RPMI7951 (cell line): Measurements from ENCODE around the gene ARHGAP30. TPM values are rescaled to one million over a fixed set of nuclear protein-coding genes. Genes with fewer than 3 reads are reported as not detected.
"Not testable (repeated sequence)": the region's sequence is repeated elsewhere in the genome, so short reads cannot be mapped to it uniquely, and the experiment has no call there.

Experiments
- DNase-seq: peaks from one replicate; pipeline ENCODE4 v3.0.0-alpha.2; 2012; ENCODE audit warnings: low read depth
- total RNA-seq: library from RNA; depleted of rRNA; stranded (reverse); fragments of >200 nt; shearing (Covaris generic); gene quantifications from 2 replicates; pipeline ENCODE4 v1.2.3, GENCODE V29; 2014; rRNA removed

Gene ARHGAP30
- 0.20 TPM in 1 of 2 replicates, not detected in the other for total RNA-seq

DNA sequence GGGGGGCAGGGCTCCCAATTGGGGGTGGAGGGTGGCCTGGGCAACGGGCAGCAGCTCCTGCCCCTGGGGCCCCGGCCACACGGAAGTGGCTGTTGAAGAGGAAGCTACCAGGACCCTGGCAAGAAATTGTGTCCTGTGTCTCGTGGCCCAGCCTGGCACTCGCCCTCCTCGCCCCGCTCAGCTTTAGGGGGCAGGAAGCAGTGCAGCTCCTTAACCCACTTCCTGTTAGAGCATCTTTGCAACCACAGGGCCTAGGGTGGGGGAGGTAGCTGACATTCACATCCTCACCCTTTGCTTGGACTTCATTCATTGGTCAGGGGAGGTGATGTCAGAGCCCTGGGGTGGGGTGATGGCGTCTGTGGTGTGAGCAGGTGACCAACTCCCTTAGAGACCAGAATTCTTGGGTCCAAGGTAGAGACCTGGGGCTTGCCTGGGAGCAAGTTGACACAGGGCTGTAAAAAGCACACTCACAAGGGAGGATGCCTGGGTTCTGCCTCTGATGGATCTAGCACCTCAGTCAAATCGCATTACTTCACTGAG, at the start of gene ARHGAP30:
Gene ARHGAP30, minus strand, starts transcription at position 161 of the 540 bp plus-strand sequence. CDS start 267 bp downstream, outside the sequence.
- no peak for DNase-seq

DNA sequence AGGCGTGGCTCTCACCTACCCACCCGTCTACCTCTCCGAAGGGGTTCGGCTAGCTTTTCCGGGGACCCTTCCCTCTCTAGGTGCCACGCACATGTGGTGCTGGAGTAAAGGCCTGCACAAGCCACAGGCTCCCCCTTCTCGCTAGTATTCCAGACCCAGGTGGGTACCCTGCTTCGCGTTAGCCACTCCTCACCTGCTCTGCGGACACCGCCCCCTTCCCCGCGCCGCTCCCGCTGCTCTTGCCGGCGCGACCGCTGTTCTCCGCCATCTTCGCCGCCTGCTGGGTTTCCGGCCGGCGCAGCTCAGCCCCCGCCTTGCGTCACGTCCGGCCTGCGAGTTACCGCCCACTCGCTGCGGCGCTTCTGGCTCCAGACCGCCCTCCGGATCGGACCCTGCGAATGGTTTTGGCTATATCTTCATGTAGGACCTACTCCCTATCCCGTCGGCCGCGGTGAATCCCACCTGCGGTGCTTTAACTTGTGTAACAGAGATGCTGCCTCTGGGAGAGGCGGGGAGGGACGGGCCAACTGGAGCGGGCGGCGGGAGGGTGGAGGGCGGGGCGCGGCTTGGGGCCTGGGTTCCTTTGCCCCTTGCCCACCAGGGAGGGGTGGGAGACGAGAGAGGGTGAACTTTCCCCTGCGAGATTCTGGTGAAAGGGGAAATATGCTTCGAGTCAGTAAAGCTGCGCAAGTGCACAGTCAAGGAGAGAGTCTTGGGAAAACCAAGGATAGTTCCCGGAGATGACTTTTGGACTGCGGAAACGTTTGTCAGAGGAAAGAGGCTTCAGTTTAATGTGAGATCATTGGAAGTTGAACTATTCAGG, 48.3 kb upstream of the ARHGAP30 start, which contains the start of the genes NIT1 and PFDN2:
Gene NIT1, plus strand, starts transcription at position 347 of the 823 bp plus-strand sequence. Its CDS starts 72 bp downstream, at position 419.
Gene PFDN2, minus strand, starts transcription at position 279 of the 823 bp plus-strand sequence. Its CDS starts 11 bp downstream, at position 268.
- DNase-seq, result peak; percentile 76

DNA sequence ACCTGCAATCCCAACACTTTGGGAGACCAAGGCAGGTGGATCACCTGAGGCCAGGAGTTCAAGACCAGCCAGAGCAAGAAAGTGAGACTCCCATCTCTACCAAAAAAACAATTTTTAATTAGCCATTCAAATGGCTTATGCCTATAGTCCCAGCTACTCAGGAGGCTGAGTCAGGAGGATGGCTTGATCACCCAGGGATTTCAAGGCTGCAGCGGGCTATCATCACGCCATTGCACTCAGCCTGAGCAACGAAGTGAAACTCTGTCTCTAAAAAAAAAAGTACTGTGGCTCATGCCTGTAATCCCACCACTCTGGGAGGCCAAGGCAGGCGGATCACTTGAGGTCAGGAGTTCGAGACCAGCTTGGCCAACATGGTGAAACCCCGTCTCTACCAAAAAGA, 46.3 kb upstream of the ARHGAP30 start:
- not testable (repeated sequence) for DNase-seq

DNA sequence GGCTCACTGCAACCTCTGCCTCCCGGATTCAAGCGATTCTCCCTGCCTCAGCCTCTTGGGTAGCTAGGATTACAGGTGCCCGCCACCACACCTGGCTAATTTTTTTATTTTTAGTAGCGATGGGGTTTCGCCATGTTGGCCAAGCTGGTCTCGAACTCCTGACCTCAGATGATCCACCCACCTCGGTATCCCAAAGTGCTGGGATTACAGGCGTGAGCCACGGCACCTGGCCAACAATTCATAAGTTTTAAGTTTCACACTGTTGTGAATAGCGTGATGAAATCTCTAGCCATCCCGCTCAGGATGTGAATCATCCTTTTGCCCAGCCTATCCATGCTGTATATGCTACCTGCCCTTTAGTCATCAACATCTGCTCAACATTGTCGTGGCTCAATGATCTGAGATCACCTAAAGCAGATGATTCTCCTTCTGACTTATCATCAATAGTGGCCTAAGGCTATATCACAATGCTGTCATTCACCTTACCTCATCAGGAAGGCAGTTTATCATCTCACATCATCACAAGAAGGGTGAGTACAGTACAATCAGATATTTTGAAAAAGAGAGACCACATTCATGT, 45.5 kb upstream of the ARHGAP30 start:
- peak; percentile 94 for DNase-seq

- DNase-seq, result no peak
These were observed 44.9 kb upstream of the ARHGAP30 start for GRCh38 chr1:161114556-161114955.

DNA sequence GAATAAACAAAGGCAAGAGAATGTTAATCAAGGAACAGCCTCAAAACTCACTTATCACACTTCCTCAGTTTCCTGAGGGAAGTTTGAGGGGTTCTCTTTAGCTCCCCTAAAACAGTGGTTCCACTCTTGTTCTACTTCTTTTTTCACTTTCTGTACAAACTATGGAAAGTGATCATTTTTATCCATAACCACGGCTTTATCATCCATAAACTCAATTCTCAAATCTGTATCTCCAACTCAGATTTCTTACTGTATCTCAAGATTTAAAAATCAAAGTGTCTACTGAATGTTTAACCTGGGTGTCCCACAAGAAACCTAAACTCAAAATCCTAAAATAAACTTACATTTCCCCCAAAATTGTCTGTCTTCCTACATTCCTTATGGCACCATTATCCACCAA, 44.2 kb upstream of the ARHGAP30 start:
- no peak for DNase-seq

GRCh38 chr1:161111527-161111926, 41.8 kb upstream of the ARHGAP30 start:
- DNase-seq, result no peak

DNA sequence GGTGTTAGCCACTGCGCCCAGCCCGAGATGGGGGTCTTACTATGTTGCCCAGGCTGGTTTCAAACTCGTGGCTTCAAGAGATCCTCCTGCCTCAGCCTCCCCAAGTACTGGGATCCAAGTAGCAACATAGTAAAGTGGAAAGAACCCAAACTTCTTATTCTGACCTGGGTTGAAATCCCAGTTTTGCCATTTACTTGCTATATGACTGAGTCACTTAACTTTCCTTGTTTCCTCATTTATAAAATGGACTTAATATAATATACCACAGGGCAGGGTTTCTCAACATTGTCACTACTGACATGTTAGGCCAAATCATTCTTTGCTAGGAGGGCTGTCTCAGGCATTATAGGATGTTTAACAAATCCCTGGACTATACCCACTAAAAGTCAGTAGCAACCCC, 41.4 kb upstream of the ARHGAP30 start:
- no peak for DNase-seq

- no peak for DNase-seq
These were observed 36.7 kb upstream of the ARHGAP30 start for GRCh38 chr1:161106431-161106830.

GRCh38 chr1:161100556-161100955, 30.9 kb upstream of the ARHGAP30 start:
- no peak for DNase-seq

DNA sequence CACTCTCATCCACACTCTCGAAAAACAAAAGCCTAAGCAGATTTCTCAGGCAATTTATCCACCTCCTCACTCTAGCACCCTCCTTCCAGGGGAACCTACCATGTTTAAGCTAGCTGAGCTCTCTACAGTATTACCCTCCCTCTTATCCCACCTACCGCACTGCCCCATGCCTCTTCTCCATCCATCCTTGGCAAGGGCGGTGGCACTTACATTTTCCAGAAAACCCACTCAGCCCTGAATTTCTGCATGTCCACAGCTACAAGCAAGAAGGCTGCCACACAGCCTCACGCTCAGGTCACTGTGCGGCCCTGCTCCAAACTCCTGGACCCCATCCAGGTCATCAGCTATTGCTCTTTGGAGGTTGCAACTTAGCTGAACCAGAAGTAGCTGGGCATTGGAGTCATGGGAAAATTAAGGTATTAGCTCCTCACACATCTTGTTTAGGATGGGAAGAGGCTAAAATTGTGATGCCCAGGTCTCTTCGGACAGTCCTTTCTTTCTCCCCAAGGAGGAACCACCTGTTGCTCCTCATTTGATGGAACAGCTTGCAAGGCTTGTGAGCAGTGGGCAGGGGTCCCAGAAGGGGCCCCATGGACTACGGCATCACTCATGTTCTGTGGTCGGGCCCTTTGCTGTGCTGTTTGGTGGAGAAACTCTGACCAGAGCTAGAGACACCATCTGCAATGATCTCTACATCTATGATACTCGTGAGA, 29.6 kb upstream of the ARHGAP30 start:
- DNase-seq, result no peak

GRCh38 chr1:161098210-161099068, 28.7 kb upstream of the ARHGAP30 start, which contains the start of gene KLHDC9:
Gene KLHDC9, plus strand, starts transcription at chr1:161098361. Its CDS starts 175 bp downstream, at chr1:161098536.
- no peak for DNase-seq

DNA sequence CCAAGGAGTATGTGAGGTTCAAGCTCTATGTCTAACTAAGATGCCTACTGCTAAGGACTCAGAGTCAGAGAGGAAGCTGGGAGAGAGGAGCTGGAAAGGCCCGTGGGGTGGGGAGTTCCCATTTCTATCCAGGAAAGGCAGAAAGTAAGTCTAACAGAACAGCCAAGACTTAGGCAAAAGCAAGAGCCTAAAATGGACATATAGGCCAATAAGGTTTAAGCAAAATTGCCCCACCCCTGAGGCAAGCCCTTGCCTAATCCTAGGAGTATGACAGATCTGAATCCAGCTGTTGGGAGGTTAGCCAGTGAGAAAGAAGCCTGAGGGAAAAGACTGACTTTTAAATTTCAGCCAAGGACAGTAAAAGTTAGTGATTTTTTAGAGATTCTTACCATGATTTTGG, 26.8 kb upstream of the ARHGAP30 start:
- DNase-seq, result peak; percentile 53

GRCh38 chr1:161096015-161096414, 26.3 kb upstream of the ARHGAP30 start:
- DNase-seq, result no peak

DNA sequence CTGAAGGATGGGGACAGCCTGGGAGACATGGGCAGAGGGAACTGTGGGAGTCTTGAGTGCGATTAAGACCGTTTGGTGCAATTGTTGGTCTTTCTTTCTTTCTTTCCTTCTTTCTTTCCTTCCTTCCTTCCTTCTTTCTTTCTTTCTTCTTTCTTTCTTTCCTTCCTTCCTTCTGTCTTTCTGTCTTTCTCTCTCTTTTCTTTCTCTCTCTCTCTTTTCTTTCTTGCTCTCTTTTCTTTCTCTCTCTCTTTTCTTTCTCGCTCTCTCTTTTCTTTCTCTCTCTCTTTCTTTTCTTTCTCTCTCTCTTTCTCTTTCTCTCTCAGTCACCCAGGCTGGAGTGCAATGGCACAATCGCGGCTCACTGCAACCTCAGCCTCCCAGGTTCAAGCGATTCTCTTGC, 25.5 kb upstream of the ARHGAP30 start:
- no peak for DNase-seq

- DNase-seq, result no peak
These were observed 24.8 kb upstream of the ARHGAP30 start for GRCh38 chr1:161094481-161094880.

DNA sequence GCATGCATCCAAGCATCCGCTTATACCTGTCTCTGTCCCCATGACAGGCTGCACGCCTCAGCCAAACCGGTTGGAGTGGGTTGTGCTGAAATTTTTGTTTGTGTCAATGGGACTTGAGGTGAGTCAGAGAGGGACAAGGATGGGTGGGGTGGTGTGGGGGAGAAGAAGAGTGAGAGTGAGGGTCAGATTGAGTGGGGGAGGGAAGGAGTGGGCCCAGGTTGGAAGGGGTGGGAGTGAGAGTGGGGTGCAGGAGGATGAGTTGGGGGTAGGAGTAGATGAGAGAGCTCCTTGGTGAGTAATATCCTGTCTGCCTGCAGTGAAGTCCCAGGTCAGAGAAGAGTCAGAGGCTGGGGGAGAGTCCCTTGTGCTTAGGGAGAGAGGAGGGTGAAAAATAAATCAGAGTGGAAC, 22.9 kb upstream of the ARHGAP30 start:
- DNase-seq, result peak; percentile 40

DNA sequence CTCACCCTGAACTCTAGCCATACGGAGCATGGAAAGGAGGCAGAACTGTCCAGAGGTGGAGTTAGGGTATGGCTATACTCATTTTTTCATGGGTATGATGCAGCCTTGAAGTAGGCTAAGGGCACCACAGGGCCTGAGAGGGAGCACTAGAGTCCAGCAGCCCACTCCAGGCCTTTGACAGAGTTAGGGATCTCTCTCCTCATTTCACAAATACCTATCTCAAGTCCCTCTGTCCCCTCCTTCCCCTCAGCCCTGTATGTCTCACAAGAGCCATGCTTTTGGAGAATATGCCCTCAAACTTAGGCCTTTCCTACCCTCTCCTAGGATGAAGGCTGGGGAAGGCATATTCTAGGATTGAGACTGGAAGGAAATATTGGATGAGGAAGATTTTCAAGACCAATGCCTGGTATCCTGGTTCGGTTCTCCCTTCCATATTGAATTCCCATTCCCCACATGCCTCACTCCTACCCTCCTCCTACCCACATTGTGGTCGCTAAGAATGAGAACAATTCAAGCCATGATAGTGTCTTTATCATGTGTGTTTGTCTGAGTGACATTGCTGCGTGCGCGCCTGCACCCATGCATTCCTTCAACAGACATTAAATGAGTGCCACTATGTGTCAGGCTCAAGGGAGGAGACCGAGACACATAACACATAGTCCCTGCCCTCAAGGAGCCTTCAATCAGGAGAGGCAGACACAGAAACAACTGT, 22.3 kb upstream of the ARHGAP30 start:
- no peak for DNase-seq

DNA sequence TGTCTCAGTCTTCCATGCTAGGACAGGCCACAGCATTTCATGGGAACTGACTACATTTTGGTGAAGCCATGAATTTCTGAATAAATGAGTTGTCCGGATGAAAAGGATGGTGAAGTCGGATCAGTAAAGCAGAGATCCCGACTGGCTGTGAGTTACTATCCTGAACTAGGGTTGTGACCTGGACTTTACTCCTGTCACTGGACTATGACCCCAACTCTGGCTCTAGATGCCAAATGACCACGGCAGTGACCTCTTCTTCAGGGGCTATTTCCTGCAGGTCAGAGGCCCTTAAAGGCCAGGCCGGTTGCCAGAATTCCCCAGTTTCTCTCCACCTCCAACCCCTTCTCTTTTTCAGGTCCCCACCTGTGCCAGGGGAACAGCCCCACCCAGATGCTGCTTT, 21.4 kb upstream of the ARHGAP30 start:
- no peak for DNase-seq

DNA sequence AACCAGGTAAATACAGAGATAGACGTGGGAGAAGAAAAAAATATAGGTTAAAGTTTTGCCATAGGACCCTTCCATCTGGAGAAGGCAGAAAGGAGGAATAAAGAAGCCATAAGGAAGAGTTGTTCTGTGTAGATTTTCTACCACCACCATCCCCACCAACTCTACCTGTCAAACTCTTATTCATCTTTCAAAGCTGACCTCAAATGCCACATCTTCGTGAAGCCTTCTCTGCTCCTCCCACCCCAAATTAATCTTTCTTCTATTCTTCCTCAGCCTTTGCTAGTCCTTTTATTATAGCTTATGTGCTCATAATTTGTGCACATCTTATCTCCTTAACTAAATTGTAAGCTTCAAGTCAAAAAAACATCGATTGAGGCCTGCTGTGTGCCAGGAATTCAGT, 20.9 kb upstream of the ARHGAP30 start:
- DNase-seq, result no peak
